ENCODE results near the gene ARID3C.

GRCh38 chr9:34637356-34638137, 8.7 kb upstream of the ARID3C start, which contains the start of gene SIGMAR1:
- TF ChIP-seq RAD21 (IDR thresholded peaks at IDR 0.05 in 1 of 2, conservative IDR thresholded peaks at IDR 0.05 in 1 of 2; ENCODE audit: low read depth in 2 of 2, low read length in 2 of 2) (no peak), GTF2F1 (IDR thresholded peaks at IDR 0.05; ENCODE audit: borderline replicate concordance, low read depth, low read length) (0 out of 2 replicates have a peak, but pooled peaks have one; percentile 21), HDAC6 (IDR thresholded peaks at IDR 0.05; ENCODE audit: low read depth, low read length) (no peak), YY1 (IDR thresholded peaks at IDR 0.05; ENCODE audit: low read depth, low read length) (no peak), CBX5 (IDR thresholded peaks at IDR 0.05; ENCODE audit: low read depth, low read length) (no peak), SIN3A (conservative IDR thresholded peaks at IDR 0.05 in 1 of 2, IDR thresholded peaks at IDR 0.05 in 1 of 2; ENCODE audit: low read depth in 1 of 2, low read length in 2 of 2) (peak; percentile 20 to 78; a peak in 2 of 4 replicates), ATF3 (IDR thresholded peaks at IDR 0.05; ENCODE audit: insufficient read depth, low read depth, low read length) (no peak), TAF1 (IDR thresholded peaks at IDR 0.05; ENCODE audit: low read depth, low read length) (peak; percentile 67; the same call in 1 of the 2 replicates)
- TF ChIP-seq, protein P1, sequence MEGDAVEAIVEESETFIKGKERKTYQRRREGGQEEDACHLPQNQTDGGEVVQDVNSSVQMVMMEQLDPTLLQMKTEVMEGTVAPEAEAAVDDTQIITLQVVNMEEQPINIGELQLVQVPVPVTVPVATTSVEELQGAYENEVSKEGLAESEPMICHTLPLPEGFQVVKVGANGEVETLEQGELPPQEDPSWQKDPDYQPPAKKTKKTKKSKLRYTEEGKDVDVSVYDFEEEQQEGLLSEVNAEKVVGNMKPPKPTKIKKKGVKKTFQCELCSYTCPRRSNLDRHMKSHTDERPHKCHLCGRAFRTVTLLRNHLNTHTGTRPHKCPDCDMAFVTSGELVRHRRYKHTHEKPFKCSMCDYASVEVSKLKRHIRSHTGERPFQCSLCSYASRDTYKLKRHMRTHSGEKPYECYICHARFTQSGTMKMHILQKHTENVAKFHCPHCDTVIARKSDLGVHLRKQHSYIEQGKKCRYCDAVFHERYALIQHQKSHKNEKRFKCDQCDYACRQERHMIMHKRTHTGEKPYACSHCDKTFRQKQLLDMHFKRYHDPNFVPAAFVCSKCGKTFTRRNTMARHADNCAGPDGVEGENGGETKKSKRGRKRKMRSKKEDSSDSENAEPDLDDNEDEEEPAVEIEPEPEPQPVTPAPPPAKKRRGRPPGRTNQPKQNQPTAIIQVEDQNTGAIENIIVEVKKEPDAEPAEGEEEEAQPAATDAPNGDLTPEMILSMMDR (IDR thresholded peaks at IDR 0.05; ENCODE audit: control extremely low read depth in 1 of 3, insufficient read depth in 1 of 3, low read depth in 1 of 3, low read length in 3 of 3): no peak
- TF ChIP-seq, protein P2, sequence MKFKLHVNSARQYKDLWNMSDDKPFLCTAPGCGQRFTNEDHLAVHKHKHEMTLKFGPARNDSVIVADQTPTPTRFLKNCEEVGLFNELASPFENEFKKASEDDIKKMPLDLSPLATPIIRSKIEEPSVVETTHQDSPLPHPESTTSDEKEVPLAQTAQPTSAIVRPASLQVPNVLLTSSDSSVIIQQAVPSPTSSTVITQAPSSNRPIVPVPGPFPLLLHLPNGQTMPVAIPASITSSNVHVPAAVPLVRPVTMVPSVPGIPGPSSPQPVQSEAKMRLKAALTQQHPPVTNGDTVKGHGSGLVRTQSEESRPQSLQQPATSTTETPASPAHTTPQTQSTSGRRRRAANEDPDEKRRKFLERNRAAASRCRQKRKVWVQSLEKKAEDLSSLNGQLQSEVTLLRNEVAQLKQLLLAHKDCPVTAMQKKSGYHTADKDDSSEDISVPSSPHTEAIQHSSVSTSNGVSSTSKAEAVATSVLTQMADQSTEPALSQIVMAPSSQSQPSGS (IDR thresholded peaks at IDR 0.05; ENCODE audit: low read length): no peak
